PC-9 (cell line): ENCODE results near the gene LIMS2. TPM values are rescaled to one million over a fixed set of nuclear protein-coding genes. Genes with fewer than 3 reads are reported as not detected.

Source experiments
- BruUV-seq: library from RNA; stranded (reverse); fragments of 400-500 nt; replicated peaks from 2 replicates; lab custom pipeline; 2021; lab: Mats Ljungman, UMichigan
- CTCF ChIA-PET: fragments of 300-600 bp; sonication (Branson Sonifier 250); formaldehyde crosslinking; loops from one replicate; lab custom pipeline; 2022; ENCODE audit warnings: antibody characterized with exemption; lab: Charles Lee
- POLR2A ChIA-PET: fragments of 300-600 bp; sonication (Branson Sonifier 250); formaldehyde crosslinking; loops from one replicate; lab custom pipeline; 2022; ENCODE audit warnings: antibody characterized with exemption; ENCODE audit not compliant: unreplicated experiment; lab: Charles Lee
- DNase-seq, 2 experiments: peaks; one replicate each; pipeline versions ENCODE4 v3.0.0 to v3.0.0-alpha.2; 2015 to 2022; ENCODE audit warnings: mixed read lengths in 1 of 2
- H2AFZ ChIP-seq: fragments of 200-600 bp; sonication (generic); 2 replicates; pipeline ENCODE4 v1.8.1; 2017; ENCODE audit warnings: antibody characterized with exemption
- H3F3A ChIP-seq: fragments of 200-600 bp; sonication (generic); 2 replicates; pipeline ENCODE4 v1.8.1; 2017; ENCODE audit warnings: antibody characterized with exemption, mild to moderate bottlenecking, low read depth; ENCODE audit not compliant: insufficient read depth
- H3K27ac ChIP-seq: fragments of 200-600 bp; sonication (generic); 2 replicates; pipeline ENCODE4 v1.6.1; 2016; ENCODE audit warnings: mixed run types
- H3K27me3 ChIP-seq: fragments of 200-600 bp; sonication (generic); 2 replicates; pipeline ENCODE4 v1.6.1; 2016; ENCODE audit warnings: low read depth, mixed run types; ENCODE audit not compliant: insufficient read depth
- H3K36me3 ChIP-seq: fragments of 200-600 bp; sonication (generic); 2 replicates; pipeline ENCODE4 v1.6.1; 2016; ENCODE audit warnings: low read depth, mixed run types
- H3K4me1 ChIP-seq: fragments of 200-600 bp; sonication (generic); replicated peaks from 2 replicates; pipeline ENCODE4 v1.6.1; 2016; ENCODE audit warnings: mixed run types; ENCODE audit not compliant: insufficient read depth
- H3K4me2 ChIP-seq: fragments of 200-600 bp; sonication (generic); 2 replicates; pipeline ENCODE4 v1.6.1; 2017; ENCODE audit warnings: mixed run types
- H3K4me3 ChIP-seq: fragments of 200-600 bp; sonication (generic); 2 replicates; pipeline ENCODE4 v1.6.1; 2016; ENCODE audit warnings: mixed run types
- H3K79me2 ChIP-seq: fragments of 200-600 bp; sonication (generic); 2 replicates; pipeline ENCODE4 v1.6.1; 2017; ENCODE audit warnings: low read depth, mixed run types
- H3K9me2 ChIP-seq: fragments of 200-600 bp; sonication (generic); 2 replicates; pipeline ENCODE4 v1.8.1; 2017; ENCODE audit warnings: mild to moderate bottlenecking; ENCODE audit not compliant: insufficient read depth
- H3K9me3 ChIP-seq: fragments of 200-600 bp; sonication (generic); 2 replicates; pipeline ENCODE4 v1.8.1; 2016; ENCODE audit warnings: low read depth; ENCODE audit not compliant: insufficient read depth
- H4K20me1 ChIP-seq: fragments of 200-600 bp; sonication (generic); 2 replicates; pipeline ENCODE4 v1.8.1; 2017; ENCODE audit not compliant: insufficient read depth
- CTCF ChIP-seq: fragments of 200-600 bp; sonication (generic); conservative IDR thresholded peaks from 2 replicates; pipeline ENCODE4 v1.6.1; 2017; ENCODE audit warnings: mixed run types, antibody characterized with exemption, mild to moderate bottlenecking, moderate library complexity
- EZH2 ChIP-seq: fragments of 200-600 bp; sonication (generic); IDR thresholded peaks from 2 replicates; pipeline ENCODE4 v1.8.0; 2017; ENCODE audit warnings: antibody characterized with exemption, low read depth
- intact Hi-C: fragments of 100-400 bp; cut with micrococcal nuclease; formaldehyde crosslinking; loops from one replicate; pipeline ENCODE4 v1.10.0; 2022; ENCODE audit not compliant: unreplicated experiment
- total RNA-seq: library from RNA; stranded (reverse); gene quantifications from 2 replicates; pipeline ENCODE4 v1.2.3, GENCODE V29; 2021

LIMS2 gene
- total RNA-seq, 1 experiment from 2014 or later: 1.4 TPM

- no peaks in the 10 kb centered on the region for H3K27me3 ChIP-seq
- peaks cover 9% of the 10 kb centered on the region; the same call in 1 of the 2 replicates for H3K4me1 ChIP-seq
- H3K4me2 ChIP-seq: no peak overlapping the region
- no peak overlapping the region for H2AFZ ChIP-seq
- no peaks in the 10 kb centered on the region for H3K9me2 ChIP-seq
- TF ChIP-seq EZH2 (no peak), CTCF (no peak)
- H4K20me1 ChIP-seq: no peaks in the 10 kb centered on the region
- peaks cover 6% of the 10 kb centered on the region for H3F3A ChIP-seq
- ChIA-PET POLR2A (no interaction called here), CTCF (no interaction called here)
- H3K79me2 ChIP-seq: no peaks in the 10 kb centered on the region
- H3K36me3 ChIP-seq: no peaks in the 10 kb centered on the region
- no peak overlapping the region for H3K27ac ChIP-seq
- H3K9me3 ChIP-seq: peaks cover 14% of the 10 kb centered on the region; the same call in 1 of the 2 replicates
- DNase-seq: no peak
- BruUV-seq: no TSS peak
- intact Hi-C loops: no loop called here
- H3K4me3 ChIP-seq: no peak overlapping the region
Observed at GRCh38 chr2:127694986-127695385, 19.7 kb upstream of the LIMS2 start.

GRCh38 chr2:127690696-127691095 lies 15.4 kb upstream of the LIMS2 start:
- Histone ChIP-seq H3K36me3 (no peaks in the 10 kb centered on the region), H3K27me3 (no peaks in the 10 kb centered on the region), H2AFZ (no peak overlapping the region), H3K4me2 (no peak overlapping the region), H3K4me3 (no peak overlapping the region), H3F3A (no peaks in the 10 kb centered on the region), H3K9me3 (peaks cover 14% of the 10 kb centered on the region), H3K27ac (no peak overlapping the region), H4K20me1 (no peaks in the 10 kb centered on the region), H3K9me2 (no peaks in the 10 kb centered on the region), H3K79me2 (no peaks in the 10 kb centered on the region), H3K4me1 (no peaks in the 10 kb centered on the region)
- no TSS peak for BruUV-seq
- no peak for TF ChIP-seq EZH2
- no peak for TF ChIP-seq CTCF
- intact Hi-C loops: no loop called here
- DNase-seq: no peak
- CTCF ChIA-PET: no interaction called here
- POLR2A ChIA-PET: no interaction called here

GRCh38 chr2:127688405-127688804 lies 13.1 kb upstream of the LIMS2 start:
- ChIA-PET POLR2A (no interaction called here), CTCF (no interaction called here)
- TF ChIP-seq EZH2: no peak
- no peak for TF ChIP-seq CTCF
- peak in 1 of 2 experiments; percentile 24 for DNase-seq
- Histone ChIP-seq H3K36me3 (no peaks in the 10 kb centered on the region), H3K27me3 (no peaks in the 10 kb centered on the region; the same call in 1 of the 2 replicates), H3K4me3 (no peak overlapping the region), H3K9me2 (no peaks in the 10 kb centered on the region), H3K27ac (no peak overlapping the region), H3F3A (no peaks in the 10 kb centered on the region), H2AFZ (no peak overlapping the region), H3K79me2 (no peaks in the 10 kb centered on the region), H3K4me2 (no peak overlapping the region), H3K9me3 (peaks cover 14% of the 10 kb centered on the region), H4K20me1 (no peaks in the 10 kb centered on the region), H3K4me1 (no peaks in the 10 kb centered on the region)
- BruUV-seq: no TSS peak
- intact Hi-C loops: no loop called here
